GM08714 (cell line): ENCODE results near the gene GOLT1A.

Source experiments
- H3K4me3 ChIP-seq: fragments of 200-500 bp; sonication (Bioruptor generic); 2 replicates; pipeline ENCODE4 v1.5.1; 2014; ENCODE audit warnings: mild to moderate bottlenecking, low read length, inconsistent platforms
- ZNF274 ChIP-seq: IDR thresholded peaks from 2 replicates; pipeline ENCODE4 v1.6.1; 2012; ENCODE audit warnings: mild to moderate bottlenecking, low read depth, low read length

Gene GOLT1A

DNA sequence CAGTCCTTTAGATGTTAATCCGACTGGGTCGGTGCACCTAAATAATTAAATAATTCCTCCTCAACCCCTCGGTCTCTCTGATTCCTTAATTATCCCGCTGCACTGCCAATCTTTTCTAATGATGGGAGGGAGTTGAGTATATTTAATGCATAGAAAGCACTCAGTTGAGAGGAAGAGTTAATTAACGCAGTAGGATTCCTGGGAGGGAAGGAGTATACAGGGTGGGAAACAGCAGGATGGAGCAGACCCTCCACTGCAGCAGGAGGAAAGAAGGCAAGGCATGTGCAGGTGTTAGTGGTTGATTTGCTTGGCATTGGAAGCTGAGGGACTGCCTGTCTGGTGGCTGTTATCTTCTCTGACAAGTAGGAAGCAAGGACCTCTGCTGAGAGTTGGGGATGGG lies 37.7 kb downstream of the GOLT1A start:
- no peak for TF ChIP-seq ZNF274

DNA sequence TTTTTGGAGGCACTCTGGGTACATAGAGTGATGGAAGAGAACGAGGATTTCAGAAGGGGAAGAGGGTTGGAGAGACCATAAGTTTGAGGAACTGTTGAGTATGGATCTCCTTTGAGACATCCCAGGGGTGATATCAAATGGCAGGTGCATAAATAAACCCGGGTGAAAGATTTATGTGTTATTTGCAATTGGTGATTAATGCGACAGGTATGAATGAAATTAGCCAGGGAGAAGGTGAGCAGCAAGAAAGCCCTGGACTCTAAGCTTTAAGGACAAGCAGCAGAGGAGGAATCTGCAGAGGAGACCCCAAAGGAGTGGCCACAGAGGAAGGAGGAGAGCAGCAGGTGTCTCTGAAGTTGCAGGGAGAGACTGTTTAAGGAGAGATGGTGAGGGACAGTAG lies 38.8 kb downstream of the GOLT1A start:
- TF ChIP-seq ZNF274: no peak
- H3K4me3 ChIP-seq: no peak overlapping the region

More for the DNA sequence above, 37.7 kb downstream of the GOLT1A start:
- no peak overlapping the region for H3K4me3 ChIP-seq

DNA sequence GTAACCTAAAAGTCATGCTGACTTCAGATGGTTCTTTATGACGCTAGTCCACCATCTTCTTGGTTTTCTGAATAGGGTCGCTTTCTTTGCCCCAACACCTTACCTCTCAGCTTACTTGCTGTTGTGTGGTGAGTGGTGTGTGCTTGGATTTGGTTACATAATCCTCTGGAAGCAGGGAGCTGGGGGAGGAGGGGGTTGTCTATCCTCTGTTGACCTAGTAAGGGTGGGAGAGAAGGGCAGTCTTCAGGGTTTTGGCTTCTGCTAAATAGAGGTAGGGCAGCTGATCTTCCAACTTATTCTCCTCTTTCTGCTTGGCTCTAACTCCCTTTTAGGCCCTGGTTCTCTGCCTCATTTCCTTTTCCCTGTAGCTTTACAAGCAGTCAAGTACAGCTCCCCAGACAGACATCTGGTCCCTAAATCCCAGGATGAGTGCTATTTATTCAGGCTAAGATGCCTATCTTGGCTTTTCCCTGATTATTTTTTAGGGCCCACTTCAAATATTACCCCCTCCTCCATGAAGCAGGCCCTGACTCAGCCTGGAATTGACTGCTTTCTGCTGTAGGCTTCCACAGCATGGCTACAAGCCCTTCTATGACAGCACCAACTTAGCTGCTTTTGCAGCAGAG lies 41.3 kb downstream of the GOLT1A start:
- H3K4me3 ChIP-seq: no peak overlapping the region
- TF ChIP-seq ZNF274: no peak

DNA sequence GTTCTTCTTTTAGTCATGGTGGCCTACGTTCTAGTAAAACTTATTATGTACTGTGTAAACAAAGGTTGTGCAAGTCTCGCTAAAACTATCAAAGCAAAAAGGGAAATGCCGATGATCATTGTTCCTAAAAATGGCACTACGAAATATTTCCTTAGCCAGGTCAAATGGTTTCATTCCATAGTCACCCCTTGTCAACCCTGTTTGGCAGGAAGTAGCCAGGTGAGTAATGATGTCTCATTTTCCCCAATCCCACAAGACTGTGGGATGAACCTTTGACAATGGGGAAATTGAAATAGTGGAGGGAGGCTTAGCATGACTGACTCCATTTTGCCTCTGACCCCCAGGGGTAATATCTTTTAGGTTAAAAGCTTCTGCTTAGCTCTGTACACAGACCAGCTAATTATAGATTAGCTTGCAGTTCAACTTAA lies 42.0 kb downstream of the GOLT1A start:
- no peak for TF ChIP-seq ZNF274
- no peak overlapping the region for H3K4me3 ChIP-seq

DNA sequence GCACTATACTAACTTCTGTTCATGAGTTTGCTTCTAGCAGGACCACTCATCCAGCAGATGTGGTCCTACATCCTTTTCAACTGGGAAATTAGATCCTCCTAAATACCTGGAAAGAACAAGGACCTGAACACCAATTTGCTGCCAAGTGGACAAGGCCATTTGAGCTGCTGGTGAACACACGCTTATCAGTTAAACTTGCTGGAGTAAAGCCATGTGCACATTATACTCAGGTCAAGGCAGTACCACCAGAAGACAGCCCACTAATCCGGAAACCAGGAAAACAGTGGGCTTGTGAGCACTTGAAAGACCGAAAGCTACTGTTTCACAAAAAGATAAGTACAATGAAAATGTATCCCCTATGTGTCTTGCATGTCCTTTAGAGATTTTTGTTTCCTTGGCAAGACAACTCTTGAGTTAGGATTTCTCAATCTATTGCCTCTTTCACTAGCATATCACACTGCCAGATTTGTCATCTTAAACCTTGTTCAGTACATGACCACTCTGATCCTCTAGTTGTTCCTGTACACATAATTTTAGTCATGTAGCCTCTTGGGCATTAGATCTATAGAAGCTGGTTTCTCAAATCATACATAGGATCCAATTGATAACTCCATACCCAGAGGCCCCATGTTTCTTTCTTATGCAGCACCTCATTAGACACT lies 43.2 kb downstream of the GOLT1A start:
- TF ChIP-seq ZNF274: no peak
- H3K4me3 ChIP-seq: no peak overlapping the region

DNA sequence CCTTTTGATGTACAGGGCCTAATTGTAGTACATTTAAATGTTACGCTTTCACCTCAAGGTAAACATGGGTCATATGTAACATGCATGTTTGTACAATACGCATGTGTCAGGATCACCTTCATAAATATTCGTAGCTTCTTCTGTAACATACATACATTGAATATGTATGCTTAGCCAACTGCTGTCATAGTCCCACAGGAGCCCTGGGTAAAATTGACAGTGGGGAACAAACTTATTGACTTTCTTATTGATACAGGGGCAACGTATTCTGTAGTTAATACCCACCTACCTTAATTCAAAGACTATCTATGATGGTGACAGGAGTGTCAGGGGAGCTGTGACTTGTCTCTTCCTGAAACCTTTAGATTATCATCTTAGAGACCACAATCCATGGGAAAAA lies 43.9 kb downstream of the GOLT1A start:
- H3K4me3 ChIP-seq: no peak overlapping the region
- TF ChIP-seq ZNF274: no peak

DNA sequence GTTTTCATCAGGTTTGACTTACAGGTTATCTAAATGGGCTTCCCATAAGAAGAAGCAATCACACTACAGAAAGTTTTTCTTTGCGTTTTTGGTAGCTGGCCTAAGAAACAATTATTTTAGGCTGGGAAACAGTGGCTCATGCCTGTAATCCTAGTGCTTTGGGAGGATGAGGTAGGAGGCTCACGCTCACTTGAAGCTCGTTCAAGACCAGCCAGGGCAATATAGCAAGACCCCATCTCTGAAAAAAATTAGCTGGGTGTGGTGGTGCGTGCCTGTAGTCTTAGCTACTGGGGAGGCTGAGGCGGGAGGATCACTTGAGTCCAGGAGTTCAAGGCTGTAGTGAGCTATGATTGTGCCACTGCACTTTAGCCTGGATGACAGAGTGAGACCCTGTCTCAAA lies 46.1 kb downstream of the GOLT1A start:
- H3K4me3 ChIP-seq: no peak overlapping the region
- TF ChIP-seq ZNF274: no peak

DNA sequence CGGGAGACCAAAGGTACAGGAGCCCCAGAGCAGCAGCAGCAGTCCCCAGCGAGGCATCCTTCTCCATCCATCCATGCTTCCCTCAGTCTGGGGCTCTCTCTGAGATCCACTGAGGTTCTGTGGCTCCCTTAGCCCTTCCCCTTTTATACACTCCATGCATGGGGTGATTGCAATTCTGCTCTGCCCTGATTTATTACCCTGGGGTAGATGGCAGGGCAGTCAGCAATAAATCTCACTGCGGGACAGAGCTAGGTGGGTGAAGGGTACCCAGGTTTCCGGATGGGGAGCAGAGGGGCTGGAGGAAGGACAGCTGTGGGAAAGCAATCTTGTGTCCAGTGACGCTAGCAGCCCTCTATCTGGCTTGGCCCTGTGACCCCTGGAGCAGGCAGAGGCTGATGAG lies 47.6 kb downstream of the GOLT1A start, which contains the start of gene REN:
REN (minus strand) TSS at position 119 of the 400 bp plus-strand sequence; CDS start at position 75, 44 bp downstream.
- H3K4me3 ChIP-seq: no peak within 1 kb of the TSS
- no peak for TF ChIP-seq ZNF274

DNA sequence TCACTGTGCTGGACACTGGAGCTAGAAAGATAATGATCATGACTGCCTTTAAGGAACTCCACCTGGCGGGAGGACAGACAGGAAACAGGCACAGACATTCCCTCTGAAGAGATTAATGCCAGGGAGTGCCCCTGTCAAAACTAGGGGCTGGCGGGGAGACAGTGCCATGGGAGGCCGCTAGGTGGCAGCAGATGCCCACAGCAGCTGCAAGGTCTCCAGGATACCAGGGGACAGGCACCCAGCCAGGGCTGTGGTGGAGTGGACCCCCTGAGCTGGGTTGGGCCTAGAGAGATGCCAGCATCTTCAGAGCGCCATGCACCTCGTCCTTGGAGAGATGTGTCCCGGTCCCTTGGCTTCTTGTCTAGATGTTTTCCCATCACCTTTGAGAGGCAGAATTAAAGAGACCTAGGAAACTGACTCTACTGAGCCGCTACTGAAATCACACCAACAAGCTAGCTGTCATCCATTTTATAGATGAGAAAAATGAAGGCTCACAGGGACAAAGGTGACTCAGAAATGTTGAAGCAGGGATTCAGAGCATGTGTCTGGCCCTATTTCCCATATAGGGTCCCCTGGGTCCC lies 51.2 kb downstream of the GOLT1A start:
- H3K4me3 ChIP-seq: no peak overlapping the region
- TF ChIP-seq ZNF274: no peak

DNA sequence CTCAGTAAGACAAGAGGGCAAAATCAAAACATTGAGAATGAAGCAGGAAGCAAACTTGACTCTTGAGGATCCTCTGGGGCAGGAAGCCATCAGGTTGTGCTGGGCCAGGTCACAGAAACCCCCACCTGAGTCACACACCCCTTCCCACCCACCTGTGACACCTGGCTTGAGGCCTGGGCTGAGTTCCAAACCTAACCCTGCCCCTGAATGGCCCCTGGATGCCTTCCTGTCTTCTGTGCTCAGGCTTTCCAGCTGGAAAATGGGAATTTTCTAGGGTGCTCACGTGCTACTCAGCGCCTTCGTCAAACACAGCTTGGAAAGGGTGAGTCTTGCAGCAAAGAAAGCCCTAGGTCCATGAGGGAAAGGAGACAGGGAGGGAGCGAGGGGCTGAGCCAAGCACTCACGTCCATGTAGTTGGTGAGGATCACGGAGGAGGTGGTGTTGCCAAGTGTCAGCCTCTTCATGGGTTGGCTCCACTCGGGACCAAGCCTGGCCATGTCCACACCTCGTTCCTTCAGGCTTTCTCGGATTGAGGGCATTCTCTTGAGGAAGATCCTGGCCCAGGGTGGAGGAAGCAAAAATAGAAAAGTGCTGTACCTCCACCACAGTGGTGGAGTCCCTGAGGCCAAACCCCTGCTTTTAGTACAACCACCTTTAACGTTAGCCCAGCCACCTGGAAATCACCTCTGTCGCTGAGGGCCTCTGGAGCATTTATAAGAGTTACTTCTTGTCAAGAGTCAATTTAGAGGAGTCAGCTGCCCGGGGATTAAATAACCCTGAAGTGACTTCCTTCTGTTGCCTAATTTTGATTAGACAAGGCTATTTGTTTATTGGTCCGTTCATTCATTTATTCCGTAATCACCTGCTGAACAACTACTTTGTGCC lies 51.9 kb downstream of the GOLT1A start:
- H3K4me3 ChIP-seq: no peak overlapping the region
- TF ChIP-seq ZNF274: no peak

DNA sequence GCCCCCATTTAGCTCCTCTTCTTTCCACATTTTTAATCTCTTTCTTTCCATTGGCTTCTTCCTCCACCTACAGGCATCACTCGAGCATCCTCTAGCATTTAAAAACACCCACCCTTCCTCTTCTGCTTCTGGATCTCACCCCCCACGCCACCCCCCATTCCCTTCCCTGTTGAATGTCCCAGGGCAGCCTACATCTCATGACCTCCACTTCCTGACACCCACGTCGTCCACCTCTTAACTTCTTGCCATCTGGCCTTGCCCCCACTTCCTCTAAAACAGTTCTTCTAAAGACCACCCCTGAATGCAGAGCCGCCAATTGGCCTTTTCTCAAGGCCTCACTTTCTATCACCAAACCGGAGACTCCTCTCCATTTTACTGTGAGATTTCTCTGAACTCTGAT lies 55.8 kb downstream of the GOLT1A start:
- no peak for TF ChIP-seq ZNF274
- H3K4me3 ChIP-seq: no peak overlapping the region

DNA sequence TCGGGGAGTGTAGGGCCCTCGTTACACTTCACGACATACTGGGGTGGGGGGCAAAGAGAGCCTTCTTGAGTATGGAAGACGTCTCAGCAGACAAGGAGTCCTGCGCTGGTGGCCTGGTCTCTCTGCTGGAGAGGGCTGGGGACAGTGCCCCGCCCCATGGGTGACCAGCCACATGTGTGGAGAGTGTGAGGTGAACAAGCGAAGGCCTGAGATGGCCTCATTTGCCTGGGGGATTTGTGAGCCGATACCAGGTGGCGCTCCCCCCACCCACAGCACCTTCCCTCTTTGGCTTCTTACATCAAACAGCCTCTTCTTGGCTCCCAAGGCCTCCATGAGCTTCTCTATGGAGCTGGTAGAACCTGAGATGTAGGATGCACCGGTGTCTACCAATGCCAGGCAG lies 57.9 kb downstream of the GOLT1A start:
- H3K4me3 ChIP-seq: no peak overlapping the region
- no peak for TF ChIP-seq ZNF274

DNA sequence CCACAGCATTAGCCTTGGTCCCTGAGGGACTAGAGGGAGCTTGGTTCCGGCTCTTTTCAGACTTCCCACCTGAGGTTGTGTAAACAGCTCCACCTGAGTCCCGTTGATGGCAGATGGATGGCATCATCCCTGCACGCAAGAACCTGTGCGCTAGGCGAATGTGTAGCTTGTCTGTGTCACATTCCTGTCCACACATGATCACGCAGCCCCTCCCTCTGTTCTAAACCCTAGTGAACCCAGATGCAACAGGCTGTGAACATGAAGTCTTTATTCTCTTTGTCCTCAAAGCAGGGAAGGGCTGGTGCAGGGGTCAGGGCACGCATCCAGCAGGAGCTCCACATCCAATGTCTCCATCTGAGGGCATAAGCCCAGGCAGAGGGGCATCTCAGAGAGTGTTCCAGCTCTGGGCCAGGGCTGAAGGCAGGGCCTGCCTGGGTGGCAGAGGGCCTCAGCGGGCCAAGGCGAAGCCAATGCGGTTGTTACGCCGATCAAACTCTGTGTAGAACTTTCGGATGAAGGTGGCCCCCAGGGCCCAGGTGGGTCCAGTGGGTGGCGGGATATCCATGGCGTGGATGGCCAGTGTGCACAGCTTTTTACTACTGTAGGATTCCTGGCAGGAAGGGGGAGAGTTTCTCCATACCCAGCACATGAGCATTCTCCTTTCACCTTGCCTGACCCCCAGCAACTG lies 59.1 kb downstream of the GOLT1A start:
- no peak overlapping the region for H3K4me3 ChIP-seq
- TF ChIP-seq ZNF274: no peak

DNA sequence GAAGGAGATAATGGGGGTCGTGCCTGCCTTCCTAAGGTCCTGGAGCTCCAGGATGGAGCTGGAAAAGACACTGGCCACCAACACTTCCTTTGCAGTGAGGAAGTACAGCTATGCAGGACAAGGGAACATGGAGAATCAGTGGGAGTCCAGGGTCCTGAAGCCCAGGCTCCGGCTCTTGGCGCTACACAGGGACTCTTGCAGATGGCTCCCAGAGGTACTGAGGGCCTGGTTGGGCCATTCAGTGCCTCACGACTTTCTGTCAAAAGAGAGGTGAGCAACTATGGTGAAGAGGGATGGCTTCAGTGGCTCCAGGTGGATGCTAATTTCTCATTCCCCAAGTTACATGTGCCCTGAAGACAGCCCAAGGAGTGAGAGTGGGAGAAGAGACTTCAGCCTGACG lies 60.1 kb downstream of the GOLT1A start:
- TF ChIP-seq ZNF274: no peak
- H3K4me3 ChIP-seq: no peak overlapping the region
